GM19035 (cell line): ENCODE measurements around the gene SGCD.

Experiments used
- ATAC-seq: cut with Tn5 transposase; IDR thresholded peaks from one replicate; pipeline ENCODE4 v1.9.1; 2021; ENCODE audit not compliant: unreplicated experiment

The SGCD gene

DNA sequence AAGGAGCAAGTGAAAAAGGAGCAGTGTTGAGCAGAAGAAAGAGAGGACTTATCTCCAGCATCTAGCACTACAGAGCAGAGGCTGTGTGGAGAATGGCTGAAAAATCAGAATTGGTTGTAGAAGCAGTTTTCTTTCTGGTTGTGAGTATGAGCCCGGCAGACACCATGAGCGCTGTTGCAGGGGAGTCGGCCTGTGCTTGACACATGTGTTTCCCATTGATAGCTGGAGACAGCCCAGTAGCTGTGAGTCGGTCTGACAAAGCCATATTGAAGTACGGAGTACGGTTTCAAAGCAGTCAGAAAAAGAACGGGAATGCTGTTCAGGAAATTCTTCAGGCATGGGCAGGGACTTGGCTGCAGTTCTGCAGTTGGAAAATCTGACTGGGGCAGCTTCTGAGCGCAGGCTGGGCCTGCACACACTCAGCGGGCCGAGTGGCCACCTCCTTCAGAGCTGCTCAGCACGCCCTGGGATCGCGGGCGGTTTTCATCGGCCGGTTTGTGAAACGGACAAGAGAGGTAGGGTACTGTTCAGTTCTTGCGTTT lies at the start of gene SGCD:
SGCD (plus strand) TSS at position 447 of the 542 bp plus-strand sequence.
- ATAC-seq, result no peak

DNA sequence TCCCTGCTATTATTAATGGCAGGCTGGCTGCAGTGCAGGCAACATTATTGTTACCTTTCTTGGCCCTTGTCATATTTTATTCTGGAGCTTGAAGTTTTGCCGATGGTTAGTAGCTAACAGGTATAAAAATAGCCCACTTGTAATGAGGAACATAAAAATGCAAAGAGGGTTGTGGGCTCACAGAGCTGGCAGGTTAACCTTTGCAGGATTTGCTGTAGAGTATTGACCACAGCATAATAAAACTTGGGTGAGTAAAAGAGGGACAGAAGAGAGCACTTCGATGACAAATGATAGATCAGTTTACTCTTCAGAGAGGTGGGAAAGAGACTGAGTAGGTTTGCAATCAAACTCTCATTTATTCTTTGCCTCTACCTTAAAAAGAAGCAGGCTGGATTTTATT lies 49.7 kb upstream of the SGCD start:
- ATAC-seq, result no peak

DNA sequence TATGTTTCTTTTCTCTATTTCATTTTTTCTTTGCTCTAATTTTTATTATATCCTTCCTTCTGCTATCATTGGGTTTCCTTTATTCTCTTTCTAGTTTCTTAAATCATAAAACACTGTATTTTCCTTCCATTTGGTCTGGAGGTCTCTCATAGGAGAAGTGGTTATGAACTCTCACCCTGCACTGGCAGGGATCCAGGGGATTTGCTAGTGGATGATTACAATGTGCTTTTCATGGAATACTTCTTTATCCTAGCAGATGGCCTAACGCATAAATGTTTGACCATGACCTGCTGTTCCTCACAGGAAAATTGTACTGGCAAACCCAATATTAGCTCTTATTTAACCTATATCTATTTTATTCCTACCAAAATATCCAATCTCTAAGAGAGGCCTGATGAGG lies 31.5 kb upstream of the SGCD start:
- no peak for ATAC-seq

DNA sequence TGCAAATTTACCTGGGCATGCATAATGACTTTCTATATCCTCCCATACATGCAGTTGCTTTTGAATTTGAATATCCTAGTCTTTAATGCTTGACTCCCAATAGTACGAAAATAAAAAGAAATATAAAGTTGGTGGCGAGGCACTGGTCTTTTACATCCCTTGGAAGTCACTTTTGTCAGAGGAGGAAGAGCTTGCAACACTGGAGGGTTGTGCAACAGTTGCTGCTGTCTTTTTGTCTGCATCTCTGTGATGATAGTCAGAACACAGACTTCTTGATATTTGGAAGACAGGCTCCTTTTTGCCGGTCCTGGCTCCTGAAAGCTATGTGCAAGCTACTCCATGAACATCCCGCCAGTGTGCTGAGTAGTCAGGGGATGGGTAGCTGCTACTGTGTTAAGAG lies 16.8 kb upstream of the SGCD start:
- ATAC-seq, result no peak

DNA sequence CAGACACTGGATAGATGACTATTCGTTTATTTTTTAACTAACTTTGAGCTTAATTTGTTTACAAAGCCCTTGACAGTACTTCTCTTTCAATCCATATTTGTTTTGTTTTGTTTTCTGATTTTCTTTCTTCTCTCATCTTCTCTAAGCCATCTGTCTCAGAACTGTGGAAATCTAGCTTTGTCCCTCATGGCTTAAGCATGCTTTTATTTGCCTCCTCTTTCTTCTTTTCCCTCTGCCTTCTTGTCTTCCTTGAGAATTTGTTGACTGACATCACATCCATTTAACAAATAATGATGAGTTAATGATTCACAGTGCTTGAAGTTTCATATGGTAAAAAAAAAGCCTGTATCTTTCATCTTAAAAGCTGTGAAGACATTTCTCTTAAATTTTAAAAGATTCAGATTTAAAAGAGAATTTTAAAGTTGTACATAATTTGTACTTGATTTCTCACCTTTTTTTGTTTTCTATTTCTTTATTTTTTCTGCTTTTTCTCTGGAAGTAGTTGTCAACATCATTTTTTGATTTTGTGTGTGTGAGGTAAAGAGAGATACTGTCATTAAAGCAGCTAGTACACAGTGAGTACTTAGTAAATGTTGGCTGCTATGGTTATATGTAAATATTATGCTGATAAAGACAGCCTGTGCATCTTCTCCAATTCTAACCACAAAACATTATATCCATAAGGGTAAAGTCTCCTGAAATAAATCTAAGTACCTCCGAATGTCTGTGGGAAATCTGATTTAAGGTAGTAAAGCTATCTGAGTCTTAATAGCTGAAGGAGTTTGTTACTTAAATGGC lies 13.9 kb upstream of the SGCD start:
- ATAC-seq, result no peak

DNA sequence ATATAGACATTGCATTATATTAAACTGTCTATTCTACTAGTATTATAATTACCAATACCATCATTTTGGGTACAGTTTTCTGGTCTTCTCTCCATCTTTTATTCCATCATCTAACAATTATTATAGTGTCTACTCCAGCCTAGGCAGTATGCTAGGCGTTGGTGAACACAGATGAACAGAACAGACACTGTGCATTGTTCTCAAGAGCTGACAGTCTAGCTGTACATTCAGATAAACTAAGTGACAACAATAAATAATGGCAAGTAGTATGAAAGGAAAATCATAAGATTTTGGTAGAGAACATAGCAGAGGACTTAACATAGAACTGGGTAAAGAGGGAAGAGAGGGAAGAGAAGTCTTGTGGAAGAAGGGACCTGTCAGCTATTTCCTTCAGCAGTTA lies 12.5 kb upstream of the SGCD start:
- no peak for ATAC-seq

DNA sequence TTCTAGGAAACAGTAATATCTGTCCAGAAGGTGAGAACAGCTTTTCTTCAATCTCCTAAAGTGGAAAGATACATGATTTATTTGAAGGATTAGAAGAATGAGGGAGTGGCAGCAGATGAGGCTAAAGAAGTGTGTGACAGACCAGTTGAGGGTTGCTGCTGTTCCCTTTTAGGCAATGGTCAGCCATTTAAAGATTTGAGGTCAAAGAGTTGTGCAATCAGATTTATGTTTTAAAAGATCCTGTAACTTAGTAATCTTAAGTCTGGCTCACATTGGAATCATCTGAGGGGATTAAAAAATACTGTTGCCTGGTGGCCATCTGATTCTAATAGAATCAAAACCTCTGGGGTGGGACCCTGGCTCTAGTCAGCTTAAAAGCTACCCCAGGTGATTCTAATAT lies 4.3 kb upstream of the SGCD start:
- ATAC-seq, result no peak

DNA sequence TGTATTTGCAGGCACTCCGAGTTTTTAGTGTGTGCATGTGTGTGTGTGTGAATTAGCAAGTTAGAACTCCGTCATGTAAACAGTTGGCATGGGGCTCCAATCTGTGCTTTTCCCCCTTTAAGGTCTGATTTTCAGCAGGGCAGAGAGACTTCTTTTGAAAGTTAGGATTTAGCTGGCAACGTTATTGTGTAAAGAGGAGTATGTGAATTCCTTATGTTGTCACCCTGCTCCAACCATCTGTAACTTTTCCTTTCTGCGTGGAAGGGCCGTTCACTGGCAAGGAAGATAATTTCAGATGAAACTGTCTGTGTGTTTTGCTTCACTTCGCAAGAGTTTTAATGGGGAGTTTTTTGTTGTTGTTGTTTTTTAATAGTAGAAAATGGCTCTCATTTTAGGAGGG lies 332 bp downstream of the SGCD start:
- ATAC-seq, result no peak

DNA sequence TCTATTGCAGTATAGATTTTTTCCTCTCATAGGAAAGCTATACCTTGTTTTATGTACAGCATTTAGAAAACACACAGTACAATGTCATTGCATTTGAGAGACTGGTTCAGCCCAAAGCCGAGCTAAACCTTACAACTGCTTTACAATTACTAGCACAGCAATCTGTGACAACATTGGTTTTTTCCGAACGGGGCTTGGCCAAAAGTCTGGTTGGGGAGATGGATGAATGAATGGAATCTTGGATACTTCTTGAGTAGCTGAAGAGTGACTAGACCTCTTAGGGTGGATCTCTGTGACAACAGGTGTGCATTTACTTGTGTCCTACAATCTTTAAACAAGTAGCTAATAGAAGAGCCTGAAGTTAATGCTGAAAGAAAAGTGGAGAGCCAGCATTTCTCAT lies 1.2 kb downstream of the SGCD start:
- no peak for ATAC-seq

DNA sequence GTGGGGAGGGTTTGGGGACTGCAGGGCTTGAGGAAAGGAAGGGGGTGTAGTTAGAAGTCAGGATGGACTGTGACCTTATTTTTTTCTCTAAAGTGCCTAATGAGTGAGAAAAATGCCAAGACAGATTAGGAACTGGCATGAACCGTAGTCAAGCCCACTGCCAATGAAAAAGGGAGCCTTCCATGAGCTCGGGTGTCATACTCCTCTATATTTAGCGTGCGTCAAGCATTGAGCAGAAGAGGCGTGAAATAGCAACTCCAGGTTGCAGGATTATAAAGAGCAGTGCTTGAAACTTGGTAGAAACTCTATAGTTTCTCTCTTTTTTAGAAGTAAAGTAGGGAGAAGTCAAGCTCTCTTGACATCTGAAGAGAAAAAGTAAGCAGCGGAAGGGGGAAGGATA lies 1.8 kb downstream of the SGCD start:
- ATAC-seq, result no peak

DNA sequence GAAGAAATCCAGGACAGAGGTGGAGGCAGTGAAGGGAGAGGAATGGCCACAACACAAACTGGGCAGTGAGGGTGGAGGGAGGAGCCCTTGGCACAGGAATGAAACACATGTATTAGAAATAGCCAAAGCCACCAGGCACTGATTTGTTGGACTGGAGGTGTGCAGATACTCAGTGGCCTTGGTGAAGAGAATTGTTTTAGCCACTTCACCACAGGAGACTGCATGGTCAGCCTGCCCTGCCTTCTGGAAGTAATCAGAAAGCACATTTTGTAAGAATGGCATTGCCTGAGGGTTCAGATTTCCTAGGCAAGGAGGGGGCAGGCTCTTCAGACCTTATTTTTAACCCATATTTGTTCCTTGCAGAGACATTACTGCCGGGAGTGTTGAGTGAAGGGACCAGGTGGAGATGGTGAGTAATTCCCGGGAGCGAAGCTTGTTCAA lies 2.2 kb downstream of the SGCD start:
- no peak for ATAC-seq

DNA sequence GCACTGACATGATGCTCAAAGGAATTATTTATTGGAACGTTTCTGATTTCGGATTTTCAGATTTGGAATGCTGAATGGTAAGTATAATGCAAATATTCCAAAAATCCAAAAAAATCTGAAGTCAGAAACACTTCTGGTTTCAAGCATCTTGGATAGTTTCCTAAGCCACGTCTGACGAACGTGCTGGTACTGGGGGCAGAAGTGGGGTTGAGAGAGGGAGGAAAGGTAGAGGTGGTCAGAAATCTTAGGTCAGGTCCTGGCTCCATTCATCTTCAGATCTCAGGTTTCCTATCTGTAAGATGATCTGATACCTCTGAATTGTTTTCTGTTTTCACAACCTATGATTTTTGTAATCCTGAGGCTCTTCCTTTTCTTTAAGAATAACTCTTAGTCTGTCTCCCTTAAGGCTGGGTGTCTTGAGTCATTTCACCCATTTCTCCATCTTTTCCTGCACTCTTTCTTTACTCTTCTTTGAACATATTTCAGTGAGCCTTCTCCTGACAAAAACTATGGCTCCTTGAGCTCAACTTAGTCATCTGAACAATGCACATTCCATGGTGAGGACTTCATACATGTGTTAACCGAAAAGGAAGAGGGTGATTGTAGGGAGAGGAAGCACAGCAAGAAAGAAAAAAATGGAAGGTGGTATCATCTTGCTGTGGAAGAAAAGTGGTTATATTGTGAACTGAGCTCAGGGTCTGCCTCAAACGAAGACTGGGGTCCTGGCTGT lies 3.3 kb downstream of the SGCD start:
- no peak for ATAC-seq

DNA sequence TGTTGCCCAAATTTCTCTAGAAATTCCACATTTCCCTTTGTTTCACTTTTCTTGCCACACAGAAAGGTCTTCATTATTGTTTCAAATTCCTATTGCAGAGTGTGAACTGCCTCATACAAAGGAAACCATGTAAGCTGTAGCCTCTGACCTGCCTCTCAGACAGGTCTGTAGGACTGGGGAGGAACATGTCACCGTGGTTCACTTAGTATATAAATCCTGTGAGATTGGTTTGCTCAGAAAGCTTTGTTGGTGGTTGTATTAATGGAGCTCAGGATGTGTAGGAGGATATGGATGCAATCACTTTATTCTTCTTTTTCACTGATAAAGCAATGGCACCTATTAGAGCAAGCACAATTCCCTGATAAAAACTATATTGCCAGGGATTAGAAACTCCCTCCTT lies 4.2 kb downstream of the SGCD start:
- no peak for ATAC-seq

DNA sequence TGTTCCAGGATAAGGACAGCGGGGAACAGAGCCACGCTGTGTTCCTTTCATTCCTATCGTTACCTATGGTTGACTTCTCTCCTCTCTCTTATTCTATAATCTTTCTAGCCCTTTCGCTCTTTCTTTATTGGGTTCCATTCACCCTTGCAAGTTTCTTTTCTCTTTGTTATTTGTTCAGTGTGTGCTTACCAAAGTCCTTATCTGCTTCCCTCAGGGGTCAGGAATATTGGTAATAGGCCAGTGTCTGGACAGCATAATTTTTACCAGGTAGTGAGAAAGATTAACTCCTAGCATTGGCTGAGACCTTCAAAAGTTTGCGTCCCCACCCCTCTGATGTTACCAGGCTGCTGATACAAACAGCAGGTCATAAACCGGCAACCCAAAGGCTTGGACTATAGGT lies 4.9 kb downstream of the SGCD start:
- ATAC-seq, result no peak

DNA sequence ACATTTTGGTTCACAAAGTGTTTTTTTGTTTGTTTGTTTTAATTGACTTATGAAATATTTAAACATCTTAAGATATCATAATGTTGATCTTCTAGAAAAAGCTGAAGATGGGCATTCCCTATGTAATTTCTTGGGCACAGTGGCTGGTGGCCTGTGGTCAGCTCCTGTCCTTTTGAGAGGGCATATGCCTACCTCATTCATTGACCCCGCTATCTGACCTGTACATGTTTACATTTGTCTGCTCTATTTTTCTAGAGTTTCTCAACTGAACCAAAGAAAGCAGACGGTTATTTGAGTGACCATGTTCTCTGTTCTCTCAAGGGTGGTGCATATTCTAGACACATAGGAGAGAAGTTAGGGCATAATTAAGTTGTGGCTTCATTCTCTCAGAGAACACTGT lies 5.3 kb downstream of the SGCD start:
- no peak for ATAC-seq

DNA sequence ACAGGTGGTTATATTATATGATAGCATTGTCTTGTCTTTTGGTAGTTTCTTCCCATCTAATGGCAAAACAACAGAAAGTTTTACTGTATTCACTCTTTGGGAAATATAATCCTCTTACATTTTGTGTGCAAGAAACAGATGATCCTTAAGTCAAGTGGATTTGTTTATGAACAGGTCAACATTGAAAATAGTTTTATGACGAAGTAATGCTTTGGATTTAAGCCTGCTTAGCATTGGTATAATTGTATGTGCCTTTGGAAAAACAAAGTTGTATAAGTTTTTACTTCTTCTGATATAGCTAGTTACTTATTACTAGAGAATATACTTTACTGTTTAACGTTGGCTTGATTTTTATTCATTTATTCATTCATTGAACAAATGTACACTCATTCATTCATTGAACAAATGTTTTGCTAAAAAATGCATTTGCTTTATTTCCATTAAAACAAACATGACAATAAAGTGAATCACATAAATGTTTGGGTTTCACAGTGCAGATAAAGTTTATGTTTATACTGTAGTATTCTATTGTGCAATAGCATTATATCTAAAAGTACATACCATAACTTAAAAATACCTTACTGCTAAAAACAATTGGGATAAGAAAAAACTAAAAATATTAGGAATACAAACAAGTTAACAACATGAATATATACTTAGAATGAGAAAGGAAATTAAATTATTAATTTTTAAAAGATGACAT lies 12.3 kb downstream of the SGCD start:
- no peak for ATAC-seq

DNA sequence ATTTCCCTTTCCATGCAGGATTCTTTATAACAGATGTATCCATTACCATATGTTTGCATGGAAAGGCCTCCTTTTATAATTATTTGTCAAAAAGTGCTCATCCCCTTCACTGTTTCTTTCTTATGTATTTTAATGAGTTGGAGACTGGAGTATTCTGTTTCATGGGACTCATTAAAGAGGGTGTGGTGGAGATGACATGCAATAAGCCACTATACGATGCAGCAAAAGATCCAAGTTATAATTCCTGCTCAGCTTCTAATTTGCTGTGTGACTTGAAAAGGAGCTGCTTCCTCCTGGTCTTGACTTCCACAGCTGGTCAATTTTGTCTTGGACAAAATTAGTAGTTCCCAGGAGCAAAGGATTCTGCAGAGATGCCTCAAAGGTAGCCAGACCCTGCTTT lies 13.9 kb downstream of the SGCD start:
- no peak for ATAC-seq

DNA sequence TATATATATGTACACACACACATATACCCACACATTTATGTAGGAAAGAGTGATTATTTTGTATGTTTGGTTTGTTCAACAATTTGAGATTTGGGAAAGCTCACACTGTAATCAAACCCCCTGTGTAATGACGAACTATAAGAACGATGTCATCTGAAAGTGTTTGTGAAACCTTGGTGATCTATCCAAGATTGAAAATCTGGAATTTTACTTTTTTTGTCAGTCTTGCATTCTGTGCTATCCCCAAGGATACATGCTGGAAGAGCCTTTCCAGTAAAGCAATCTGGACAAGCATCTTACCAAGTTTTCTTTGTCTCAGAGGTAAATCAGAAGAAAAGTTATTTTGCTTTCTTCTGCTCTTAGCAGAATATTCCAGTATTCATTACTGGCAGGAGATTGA lies 23.3 kb downstream of the SGCD start:
- no peak for ATAC-seq

DNA sequence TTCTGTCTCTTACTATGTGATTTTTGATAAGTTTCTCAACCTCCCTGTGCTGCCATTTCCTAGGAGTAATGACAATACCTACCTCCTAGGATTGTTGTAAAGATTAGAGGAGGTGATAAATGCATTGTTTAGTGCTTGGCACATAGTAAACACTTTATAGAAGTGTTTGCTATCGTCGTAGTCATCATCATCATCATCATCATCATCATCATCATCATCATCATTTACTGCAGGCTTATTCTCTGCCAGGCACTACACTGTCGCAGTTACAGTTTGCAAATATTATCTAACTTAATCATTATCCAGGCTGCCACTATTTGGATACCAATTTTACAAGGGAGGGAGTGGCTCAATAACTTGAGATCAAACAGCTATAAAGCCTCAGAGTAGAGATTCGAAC lies 24.5 kb downstream of the SGCD start:
- ATAC-seq, result no peak

DNA sequence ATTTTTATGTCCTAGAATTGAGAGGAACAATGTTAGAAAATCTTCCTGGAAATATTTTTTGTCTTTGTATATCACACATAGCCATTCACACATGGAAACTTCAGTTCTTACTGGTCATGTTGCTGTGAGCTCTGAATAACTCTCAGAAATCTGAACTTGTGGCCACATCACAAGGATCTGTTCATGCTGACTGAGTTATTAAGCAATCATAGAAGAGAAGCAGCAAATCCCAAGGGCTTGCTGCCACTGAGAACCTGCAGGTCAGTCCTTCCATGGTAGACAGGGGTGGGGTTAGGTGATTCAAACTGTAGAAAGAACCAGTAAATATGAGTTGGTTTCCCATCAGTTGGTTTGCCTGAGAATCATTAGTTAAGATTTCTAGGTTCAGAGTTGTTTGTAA lies 27.6 kb downstream of the SGCD start:
- ATAC-seq, result no peak

DNA sequence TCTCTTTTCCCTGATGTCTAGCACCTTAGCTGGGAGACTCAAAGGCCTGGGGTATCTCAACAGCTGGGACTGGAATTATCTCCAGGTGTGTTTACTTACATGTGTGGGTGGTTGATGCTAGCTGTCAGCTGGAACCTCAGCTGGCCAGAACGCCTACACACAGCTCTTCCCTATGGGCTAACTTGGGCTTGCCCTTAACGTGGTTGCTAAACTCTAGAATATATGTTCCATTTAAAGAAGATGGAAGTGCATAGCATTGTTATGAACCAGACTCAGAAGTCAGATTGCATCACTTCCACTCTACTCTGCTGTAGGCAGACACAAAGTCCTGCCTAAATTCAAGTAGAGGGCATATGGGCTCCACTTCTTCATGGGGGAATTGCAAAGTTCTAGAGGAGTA lies 29.3 kb downstream of the SGCD start:
- ATAC-seq, result no peak

DNA sequence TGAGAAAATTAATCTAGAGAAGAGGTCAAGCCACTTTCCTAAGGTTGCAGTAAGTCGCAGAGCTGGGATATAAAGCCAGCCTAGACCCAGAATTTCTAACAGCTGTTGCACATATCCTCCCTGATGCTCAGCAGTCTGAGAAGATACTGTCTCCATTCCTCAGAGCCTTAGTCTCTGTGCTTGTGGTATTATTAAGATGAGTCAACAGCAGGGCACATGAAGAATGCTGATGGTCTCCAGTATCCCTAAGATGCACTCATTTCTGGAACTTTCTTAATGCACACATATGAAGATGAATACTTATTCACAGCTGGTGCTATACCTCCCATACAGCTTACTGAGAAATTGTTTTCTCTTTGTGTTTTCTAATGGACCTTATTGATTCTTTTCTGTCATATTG lies 32.5 kb downstream of the SGCD start:
- ATAC-seq, result peak; percentile 55
